GM23338 (cell line): ENCODE results near the gene EML3.

Experiments used
- CREB1 ChIP-seq: fragments of 250-450 bp; sonication (Bioruptor Pico); IDR thresholded peaks from 2 replicates; pipeline ENCODE4 v1.5.0; 2020; ENCODE audit warnings: low read depth, mild to moderate bottlenecking, moderate library complexity
- CTCF ChIP-seq, 2 experiments: fragments of 200-600 bp in 1 of 2; sonication (generic) in 1 of 2; conservative IDR thresholded peaks; 2 replicates each; pipeline versions ENCODE4 v1.5.1 to v1.6.1; 2016 to 2017; ENCODE audit warnings: antibody characterized with exemption in 2 of 2, low read depth in 2 of 2, mild to moderate bottlenecking in 2 of 2, moderate library complexity in 1 of 2
- EZH2 ChIP-seq: fragments of 200-600 bp; sonication (generic); IDR thresholded peaks from one replicate; pipeline ENCODE4 v1.8.0; 2017; ENCODE audit warnings: antibody characterized with exemption, mild to moderate bottlenecking, low read depth; ENCODE audit not compliant: unreplicated experiment
- EZH2phosphoT487 ChIP-seq: fragments of 200-600 bp; sonication (generic); IDR thresholded peaks from one replicate; pipeline ENCODE4 v1.8.1; 2018; ENCODE audit warnings: antibody characterized with exemption; ENCODE audit not compliant: unreplicated experiment
- JUNB ChIP-seq: IDR thresholded peaks from one replicate; pipeline ENCODE4 v1.6.1; 2016; ENCODE audit warnings: antibody characterized with exemption; ENCODE audit not compliant: unreplicated experiment
- NANOG ChIP-seq: IDR thresholded peaks from 2 replicates; pipeline ENCODE4 v1.6.1; 2016; ENCODE audit warnings: antibody characterized with exemption, borderline replicate concordance
- POLR2AphosphoS5 ChIP-seq: IDR thresholded peaks from 2 replicates; pipeline ENCODE4 v1.6.1; 2016; ENCODE audit warnings: antibody characterized with exemption, low read depth

GRCh38 chr11:62621567-62622470, 9.2 kb upstream of the EML3 start, which contains the start of gene B3GAT3:
- TF ChIP-seq POLR2AphosphoS5 (peak; percentile 95), CTCF (conservative IDR thresholded peaks at IDR 0.05; ENCODE audit: low read depth in 2 of 2) (0 out of 4 replicates have a peak, but pooled peaks of 1 of the 2 experiments have one; percentile 9), EZH2 (no peak), JUNB (no peak), CREB1 (CRISPR knock-in tag) (peak; percentile 99), EZH2phosphoT487 (no peak), NANOG (no peak)
